K562 (cell line): Measurements from ENCODE around the gene CBX4. TPM values are rescaled to one million over a fixed set of nuclear protein-coding genes. Genes with fewer than 3 reads are reported as not detected.
A peak's percentile ranks its signal among the peaks of the same experiment; 100 is the strongest.

ENCODE experiments used
- BMI1 ChIP-seq: fragments of 150-350 bp; IDR thresholded peaks from 2 replicates; pipeline ENCODE4 v1.6.1; 2014; ENCODE audit warnings: low read length
- EP400 ChIP-seq: fragments of 450-650 bp; IDR thresholded peaks from 2 replicates; pipeline ENCODE4 v1.6.1; 2017; ENCODE audit warnings: antibody characterized with exemption, mild to moderate bottlenecking, moderate library complexity
- ERF ChIP-seq: fragments of 450-650 bp; formaldehyde crosslinking; IDR thresholded peaks from 2 replicates; pipeline ENCODE4 v1.4.0; 2020; ENCODE audit warnings: mild to moderate bottlenecking, mixed read lengths
- FOXM1 ChIP-seq, 2 experiments: fragments of 450-650 bp in 1 of 2; sonication (generic) in 1 of 2; formaldehyde crosslinking in 1 of 2; IDR thresholded peaks; 2 replicates each; pipeline versions ENCODE4 v1.6.1 to v1.9.0; 2017 to 2022; ENCODE audit warnings: low read depth in 2 of 2, mild to moderate bottlenecking in 2 of 2, missing genetic modification reagents in 1 of 2, moderate library complexity in 1 of 2
- GABPB2 ChIP-seq: fragments of 250-450 bp; sonication (Bioruptor Pico); conservative IDR thresholded peaks from 2 replicates; pipeline ENCODE4 v1.5.1; 2021; ENCODE audit warnings: mild to moderate bottlenecking
- HIVEP1 ChIP-seq: fragments of 250-450 bp; sonication (Bioruptor Pico); IDR thresholded peaks from 2 replicates; pipeline ENCODE4 v1.4.0; 2020; ENCODE audit warnings: mild to moderate bottlenecking
- HMGXB4 ChIP-seq: sonication (generic); formaldehyde crosslinking; IDR thresholded peaks from 2 replicates; pipeline ENCODE4 v1.8.1; 2023; ENCODE audit warnings: mild to moderate bottlenecking, missing genetic modification reagents
- HNRNPUL1 ChIP-seq: fragments of 200-400 bp; formaldehyde crosslinking; IDR thresholded peaks from 2 replicates; pipeline ENCODE4 v1.6.1; 2017; ENCODE audit warnings: low read length
- NCOA2 ChIP-seq, 2 experiments: fragments of 450-650 bp; IDR thresholded peaks; 2 replicates each; pipeline ENCODE4 v1.6.1; 2018; ENCODE audit warnings: mild to moderate bottlenecking in 2 of 2, moderate library complexity in 1 of 2; ENCODE audit not compliant: partially characterized antibody in 2 of 2
- NFE2L1 ChIP-seq: fragments of 450-650 bp; IDR thresholded peaks from 2 replicates; pipeline ENCODE4 v1.6.1; 2016; ENCODE audit warnings: missing genetic modification characterization, low read depth, mild to moderate bottlenecking, missing compliant biosample characterization, moderate library complexity, borderline replicate concordance
- NR2C2 ChIP-seq, 2 experiments: fragments of 200-800 bp in 1 of 2; sonication (Bioruptor generic) in 1 of 2; sonication (generic) in 1 of 2; formaldehyde crosslinking in 1 of 2; IDR thresholded peaks; 2 replicates each; pipeline versions ENCODE4 v1.6.1 to v1.8.0; 2016 to 2022; ENCODE audit warnings: mild to moderate bottlenecking in 1 of 2, missing compliant biosample characterization in 1 of 2, missing genetic modification characterization in 1 of 2, missing genetic modification reagents in 1 of 2
- SMARCA4 ChIP-seq: fragments of 450-650 bp; IDR thresholded peaks from 2 replicates; pipeline ENCODE4 v1.6.1; 2016
- SP2 ChIP-seq: IDR thresholded peaks from 2 replicates; pipeline ENCODE4 v1.6.1; 2011; ENCODE audit warnings: mild to moderate bottlenecking, low read depth, low read length, moderate library complexity; ENCODE audit not compliant: poor library complexity, severe bottlenecking; ENCODE audit errors: extremely low read depth
- SPI1 ChIP-seq: IDR thresholded peaks from 2 replicates; pipeline ENCODE4 v1.6.1; 2011; ENCODE audit warnings: low read depth, low read length, control low read depth, borderline replicate concordance
- SRSF9 ChIP-seq: fragments of 200-400 bp; formaldehyde crosslinking; IDR thresholded peaks from 2 replicates; pipeline ENCODE4 v1.6.1; 2017; ENCODE audit warnings: low read depth, low read length, borderline replicate concordance
- USF2 ChIP-seq: sonication (generic); formaldehyde crosslinking; IDR thresholded peaks from 2 replicates; pipeline ENCODE4 v1.5.0; 2020; ENCODE audit warnings: missing genetic modification reagents
- ZNF253 ChIP-seq: fragments of 250-450 bp; sonication (Bioruptor Pico); conservative IDR thresholded peaks from 2 replicates; pipeline ENCODE4 v1.6.1; 2021; ENCODE audit warnings: mild to moderate bottlenecking
- ZNF408 ChIP-seq: fragments of 250-450 bp; sonication (Bioruptor Pico); IDR thresholded peaks from 2 replicates; pipeline ENCODE4 v1.4.0; 2020; ENCODE audit warnings: low read depth, mild to moderate bottlenecking, moderate library complexity
- ZNF512 ChIP-seq: IDR thresholded peaks from 2 replicates; pipeline ENCODE4 v1.6.1; 2016; ENCODE audit warnings: missing genetic modification characterization, missing compliant biosample characterization
- ZNF561 ChIP-seq: fragments of 450-650 bp; formaldehyde crosslinking; conservative IDR thresholded peaks from 2 replicates; pipeline ENCODE4 v1.4.0; 2020; ENCODE audit warnings: mild to moderate bottlenecking, moderate library complexity
- ZNF740 ChIP-seq, 3 experiments: fragments of 200-800 bp in 1 of 3; sonication (Bioruptor generic) in 1 of 3; sonication (generic) in 1 of 3; formaldehyde crosslinking in 1 of 3; IDR thresholded peaks; 2 replicates each; pipeline versions ENCODE4 v1.6.1 to v1.8.0; 2016 to 2022; ENCODE audit warnings: mild to moderate bottlenecking in 2 of 3, missing compliant biosample characterization in 2 of 3, missing genetic modification characterization in 2 of 3, missing genetic modification reagents in 1 of 3
- polyA plus RNA-seq, 8 experiments: library from polyadenylated mRNA; depleted of rRNA in 4 of 8; stranded (reverse) in 5 of 8; unstranded in 3 of 8; fragments of >200 nt; fragmentation: Nextera tagmentation in 2 of 8; fragmentation: Illumina TruSeq in 1 of 8; extraction: Ambion mirVana in 2 of 8; extraction: Trizol in 1 of 8; gene quantifications; 2 replicates each; pipeline versions ENCODE4 v1.2.1 to v1.2.3, GENCODE V29; 2011 to 2014; ENCODE audit warnings: inconsistent platforms in 1 of 8, missing spikeins in 1 of 8
- total RNA-seq, 7 experiments: library from RNA; depleted of rRNA in 6 of 7; stranded (reverse); fragments of >200 nt in 6 of 7; fragmentation: Illumina TruSeq in 2 of 7; extraction: Trizol in 2 of 7; gene quantifications; 2 replicates each; pipeline versions ENCODE4 v1.2.1 to v1.2.3, GENCODE V29; 2011 to 2021; ENCODE audit warnings: low replicate concordance in 1 of 7

CBX4 gene
- total and polyA plus RNA-seq, 9 of the 15 experiments (the other 6 are each of a cell fraction or from before 2014, with no cell fraction given): 0.98 to 50.5 (median 10.0) TPM

GRCh38 chr17:79813297-79814126 is 25.7 kb downstream of the CBX4 start (continued):
- no peak for TF ChIP-seq ERF (CRISPR knock-in tag)
- TF ChIP-seq ZNF253 (CRISPR knock-in tag): no peak
- TF ChIP-seq NFE2L1 (tag): no peak
- no peak for TF ChIP-seq FOXM1 (IDR thresholded peaks at IDR 0.05; ENCODE audit: low read depth)
- TF ChIP-seq FOXM1 (CRISPR knock-in tag; IDR thresholded peaks at IDR 0.05; ENCODE audit: low read depth): no peak
- no peak for TF ChIP-seq HIVEP1 (CRISPR knock-in tag)
- no peak for TF ChIP-seq HMGXB4 (CRISPR knock-in tag)
- TF ChIP-seq EP400: no peak
- no peak for TF ChIP-seq NR2C2 (CRISPR knock-in tag; IDR thresholded peaks at IDR 0.05)
- peak; percentile 84 for TF ChIP-seq NR2C2 (tag; IDR thresholded peaks at IDR 0.05)
- TF ChIP-seq NCOA2 (IDR thresholded peaks at IDR 0.05; ENCODE audit: partially characterized antibody in 2 of 2): no peak
- no peak for TF ChIP-seq ZNF561 (CRISPR knock-in tag)
- no peak for TF ChIP-seq SP2
- TF ChIP-seq SPI1: no peak
- TF ChIP-seq HNRNPUL1: no peak
- no peak for TF ChIP-seq GABPB2
- TF ChIP-seq ZNF512: no peak
- TF ChIP-seq USF2: no peak
- no peak for TF ChIP-seq SMARCA4
- no peak for TF ChIP-seq SRSF9
- TF ChIP-seq ZNF408 (CRISPR knock-in tag): no peak
- TF ChIP-seq BMI1: no peak
- peak; percentile 82 for TF ChIP-seq ZNF740 (CRISPR knock-in tag; IDR thresholded peaks at IDR 0.05)
- TF ChIP-seq ZNF740 (tag; IDR thresholded peaks at IDR 0.05): no peak; a peak in 1 of 4 replicates
